ENCODE results near the gene CDYL.

GRCh38 chr6:4788482-4788881 is 12.3 kb downstream of the CDYL start:
- no peak for TF ChIP-seq POLR2A (IDR thresholded peaks at IDR 0.05; ENCODE audit: low read depth, low read length)
- no peak for TF ChIP-seq POLR2AphosphoS5 (IDR thresholded peaks at IDR 0.05; ENCODE audit: low read depth, low read length)
- TF ChIP-seq TAF1 (IDR thresholded peaks at IDR 0.05; ENCODE audit: borderline replicate concordance, low read depth, low read length) = no peak
